Psoas muscle (tissue), 8 donors: ENCODE results near the gene CXCL5. TPM values are rescaled to one million over a fixed set of nuclear protein-coding genes. Genes with fewer than 3 reads are reported as not detected.

Experiments
- ATAC-seq, 4 donors: fragments of 200-7000 bp; cut with Tn5 transposase; one replicate each; pipeline ENCODE4 v1.9.1; 2020; ENCODE audit warnings: moderate library complexity in 3 of 4, mild to moderate bottlenecking in 2 of 4
- DNase-seq, 2 donors: peaks; one replicate each; pipeline ENCODE4 v3.0.0-alpha.2; 2020
- H3K27ac ChIP-seq: fragments of 200-600 bp; one replicate; pipeline ENCODE4 v1.8.0; 2022
- H3K27me3 ChIP-seq, 3 donors: fragments of 200-600 bp in 1 of 3; one replicate each; pipeline versions ENCODE4 v1.6.1 to v1.8.0; 2013 to 2022; ENCODE audit warnings: low read length in 2 of 3, mild to moderate bottlenecking in 2 of 3, moderate library complexity in 1 of 3; ENCODE audit not compliant: insufficient read depth in 3 of 3
- H3K36me3 ChIP-seq, 2 donors: fragments of 200-600 bp in 1 of 2; one replicate each; pipeline versions ENCODE4 v1.6.1 to v1.8.0; 2013 to 2022; ENCODE audit warnings: low read depth in 1 of 2, mild to moderate bottlenecking in 1 of 2, moderate library complexity in 1 of 2; ENCODE audit not compliant: insufficient read depth in 1 of 2
- H3K4me1 ChIP-seq: fragments of 200-600 bp; one replicate; pipeline ENCODE4 v1.8.0; 2022
- H3K4me3 ChIP-seq: fragments of 200-600 bp; one replicate; pipeline ENCODE4 v1.8.0; 2022; ENCODE audit warnings: mild to moderate bottlenecking
- H3K9me3 ChIP-seq: fragments of 200-600 bp; one replicate; pipeline ENCODE4 v1.8.0; 2022
- CTCF ChIP-seq: fragments of 200-600 bp; IDR thresholded peaks from one replicate; pipeline ENCODE4 v1.8.0; 2022; ENCODE audit warnings: antibody characterized with exemption
- WGBS, 3 donors: extraction: QIAGEN DNeasy Blood & Tissue Kit; methylation state at CpG; one replicate each; pipeline versions ENCODE4 v1.1.6 to v1.1.7; 2013; 5-methylcytosine and 5-hydroxymethylcytosine counted together
- intact Hi-C, 2 donors: fragments of 100-400 bp; cut with DNase I; formaldehyde crosslinking; loops; one replicate each; pipeline versions ENCODE4 v1.11.0 to v1.14.2; 2022
- polyA plus RNA-seq, 3 donors: library from polyadenylated mRNA; stranded (reverse); fragments of 200-250 nt; gene quantifications; one replicate each; pipeline ENCODE4 v1.2.3, GENCODE V29; 2013
- total RNA-seq, 4 donors: library from RNA; stranded (reverse); fragmentation: NEBNext Ultra II Directional in 2 of 4; extraction: Animal tissue kit (Norgen Biotek cat#: 25700) in 2 of 4; gene quantifications; one replicate each; pipeline versions ENCODE4 v1.2.1 to v1.2.4, GENCODE V29; 2021 to 2023
- donor health status: healthy with polysubstance abuse.
- donor health status: DM: no; HTN: no; CAD: no; lungs with moderate emphysema.
- donor health status: Bipolar disorder and iron deficiency.
- donor health status: healthy.
- donor health status: DM: yes; HTN: yes; CAD: no.
- donor health status: DM: no; HTN: no; CAD: no.
- donor health status: DM: no; HTN: no; CAD: no.
- donor health status: DM: yes; HTN: yes; CAD: no.

The CXCL5 gene
- total and polyA plus RNA-seq, 7 donors, result 0.03 to 0.52 (median 0.08) TPM

- 83 to 86% (median 84%) methylated on average over 3 of the region's 3 CpGs for WGBS, 3 donors
- Histone ChIP-seq H3K4me1 (no peaks in the 10 kb centered on the region), H3K4me3 (no peak overlapping the region), H3K9me3 (peaks cover 3% of the 10 kb centered on the region), H3K27me3 (peaks cover 0 to 4% (median 2%) of the 10 kb centered on the region in 3 donors), H3K36me3 (no peaks in the 10 kb centered on the region), H3K27ac (no peak overlapping the region)
- ATAC-seq, result no peak
- intact Hi-C loops, result loop anchor here in 1 of 2 donors (10.0 kb wide), 1 partner anchor 620 kb away; no protein-coding TSS in a partner anchor
- no peak for DNase-seq
- TF ChIP-seq CTCF, result no peak
Measured at GRCh38 chr4:74044677-74045076, 46.2 kb upstream of the CXCL5 start.

- Histone ChIP-seq H3K9me3 (peaks cover 3% of the 10 kb centered on the region), H3K4me1 (peaks cover 5% of the 10 kb centered on the region), H3K36me3 (no peaks in the 10 kb centered on the region), H3K27ac (no peak overlapping the region), H3K4me3 (no peak overlapping the region), H3K27me3 (peaks cover 0 to 16% (median 3%) of the 10 kb centered on the region in 3 donors)
- DNase-seq, result no peak
- intact Hi-C loops, result loop anchor here in 1 of 2 donors (10.0 kb wide), 1 partner anchor 622 kb away; no protein-coding TSS in a partner anchor
- 47 to 66% (median 59%) methylated on average over 2 of the region's 2 CpGs for WGBS, 3 donors
- no peak for TF ChIP-seq CTCF
- ATAC-seq, result no peak
Measured at GRCh38 chr4:74042681-74043080, 44.2 kb upstream of the CXCL5 start.

GRCh38 chr4:74041418-74041817 is 42.9 kb upstream of the CXCL5 start:
- H3K9me3 ChIP-seq, result no peaks in the 10 kb centered on the region
- no peaks in the 10 kb centered on the region for H3K36me3 ChIP-seq
- no peak overlapping the region for H3K27ac ChIP-seq
- intact Hi-C loops, result loop anchor here in 1 of 2 donors (10.0 kb wide), 1 partner anchor 623 kb away; no protein-coding TSS in a partner anchor
- TF ChIP-seq CTCF, result no peak
- H3K27me3 ChIP-seq, result peaks cover 0 to 24% (median 3%) of the 10 kb centered on the region in 3 donors
- 12 to 14% (median 12%) methylated on average over 1 of the region's 1 CpG for WGBS, 3 donors
- no peak overlapping the region for H3K4me3 ChIP-seq
- peaks cover 5% of the 10 kb centered on the region for H3K4me1 ChIP-seq
- no peak for ATAC-seq
- no peak for DNase-seq

GRCh38 chr4:74039315-74039763 is 40.9 kb upstream of the CXCL5 start:
- Histone ChIP-seq H3K27me3 (peaks cover 0 to 24% (median 3%) of the 10 kb centered on the region in 3 donors), H3K9me3 (no peaks in the 10 kb centered on the region), H3K36me3 (no peaks in the 10 kb centered on the region), H3K4me1 (peaks cover 5% of the 10 kb centered on the region), H3K27ac (no peak overlapping the region), H3K4me3 (peak overlapping the region; percentile 71)
- no peak for TF ChIP-seq CTCF
- DNase-seq (no peak), ATAC-seq (no peak)
- WGBS, 3 donors, result 6 to 11% (median 9%) methylated on average over 4 of the region's 4 CpGs
- intact Hi-C loops, result loop anchor here in 1 of 2 donors (5.0 kb wide), 1 partner anchor 53 kb away; no protein-coding TSS in a partner anchor
